ENCODE results near the gene ZBP1. TPM values are rescaled to one million over a fixed set of nuclear protein-coding genes. Genes with fewer than 3 reads are reported as not detected.

ZBP1 gene
- polyA plus RNA-seq, 10 donors, result 0.08 to 0.82 (median 0.25) TPM; not detected in 6

DNA sequence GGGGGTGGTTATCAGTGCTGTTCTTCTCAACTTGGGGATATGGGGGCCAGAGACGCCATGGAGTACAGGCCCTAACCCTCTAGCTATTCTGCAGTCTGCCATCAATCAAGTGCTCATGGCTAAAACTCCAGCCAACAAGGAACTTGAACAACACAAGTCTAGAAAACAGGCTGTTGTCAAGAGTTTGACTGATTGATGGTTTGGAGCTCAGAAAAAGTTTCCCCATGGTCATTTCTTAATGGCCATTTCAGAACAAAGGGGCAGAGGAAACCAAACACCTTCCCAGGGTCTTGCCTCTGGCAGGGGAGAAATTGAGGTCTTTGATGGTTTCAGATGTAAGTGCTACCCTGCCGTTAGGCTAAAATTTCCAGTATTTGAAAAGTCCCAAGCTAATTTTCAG, 44.2 kb downstream of the ZBP1 start:
- DNase-seq, result no peak

DNA sequence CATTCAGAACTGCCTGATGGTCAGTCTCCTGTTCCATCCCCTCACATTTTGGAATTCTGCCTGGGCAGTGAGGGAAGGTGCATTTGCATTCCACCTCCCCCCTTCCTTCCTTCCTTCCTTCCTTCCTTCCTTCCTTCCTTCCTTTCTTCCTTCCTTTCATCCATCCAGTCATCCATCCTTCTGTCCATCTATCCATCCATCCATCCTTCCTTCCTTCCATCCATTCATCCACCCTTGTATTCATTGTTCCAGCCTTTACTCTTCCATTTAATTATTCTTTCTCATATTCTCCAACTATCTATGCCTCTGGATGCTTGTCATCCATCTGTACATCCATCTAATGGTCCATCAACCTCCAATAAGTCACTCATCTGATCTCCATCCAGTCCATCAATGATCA, 45.3 kb downstream of the ZBP1 start:
- DNase-seq, result no peak

DNA sequence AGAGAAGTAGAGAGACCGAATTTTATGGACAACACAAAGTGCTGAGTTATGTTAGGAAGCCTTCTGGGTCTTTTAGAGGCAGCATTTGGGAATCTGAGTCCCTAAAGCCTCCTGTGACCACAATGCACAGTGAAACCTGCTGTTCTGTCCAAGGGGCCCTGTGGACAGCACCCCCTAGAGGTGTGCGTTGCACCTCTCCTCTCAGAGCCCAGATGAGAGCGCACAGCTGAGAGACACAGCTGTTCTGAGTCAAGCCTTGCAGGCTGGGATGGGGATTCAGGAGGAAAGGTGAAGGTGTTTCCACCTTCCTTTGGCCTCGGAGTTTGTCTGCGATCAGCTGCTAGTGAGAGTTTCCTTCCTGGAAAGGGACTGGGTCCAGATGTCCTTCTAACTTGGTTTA, 46.3 kb downstream of the ZBP1 start:
- DNase-seq, result no peak

DNA sequence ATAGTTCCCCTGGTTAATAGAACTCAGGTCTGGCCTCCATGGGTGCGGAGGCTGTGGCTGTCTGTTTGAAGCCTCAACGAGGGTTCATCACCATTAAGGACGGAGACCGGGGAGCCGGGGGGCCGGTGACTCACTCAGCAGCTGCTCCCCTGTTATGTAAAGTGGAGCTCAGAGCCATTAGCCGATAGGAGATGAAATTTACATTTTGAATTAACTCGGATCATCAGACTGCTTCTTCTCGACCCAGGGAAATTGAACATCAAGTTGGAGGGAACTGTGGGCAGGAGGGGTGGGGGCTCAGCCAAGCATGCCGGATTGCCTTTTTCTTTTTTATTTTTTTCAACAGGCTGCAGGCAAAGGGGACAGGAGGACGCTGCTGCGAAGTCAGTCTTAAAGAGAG, 47.0 kb downstream of the ZBP1 start:
- no peak for DNase-seq

DNA sequence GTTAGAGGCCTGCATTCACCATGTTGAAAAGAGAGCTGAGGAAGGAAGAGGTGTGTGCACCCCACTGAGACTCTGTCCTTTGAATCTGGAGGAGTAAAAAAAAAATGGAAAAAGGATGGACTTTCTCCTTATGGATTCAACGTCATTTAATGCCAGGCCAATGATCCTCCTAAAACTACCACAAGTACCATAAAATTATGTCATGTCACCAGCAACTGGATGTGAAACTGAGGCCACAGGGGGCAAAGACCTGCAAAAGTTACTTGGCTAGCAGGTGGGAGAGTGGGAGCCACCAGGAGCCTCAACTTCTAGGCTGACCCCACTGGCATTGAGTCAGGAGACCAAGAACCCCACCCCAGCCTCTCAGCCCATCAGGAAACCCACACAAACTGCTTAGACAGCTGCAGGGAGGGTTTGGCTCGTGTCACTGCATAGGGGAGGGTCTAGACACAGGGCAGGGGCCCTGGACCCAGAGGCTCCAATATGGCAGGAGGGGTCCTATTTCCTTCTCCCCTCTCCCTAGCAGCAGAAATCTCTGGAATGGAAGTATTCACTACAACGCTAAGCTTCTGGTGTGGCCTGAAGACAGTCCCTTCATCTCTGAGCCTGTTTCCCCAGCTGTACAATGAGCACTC, 48.3 kb downstream of the ZBP1 start:
- DNase-seq, result no peak

DNA sequence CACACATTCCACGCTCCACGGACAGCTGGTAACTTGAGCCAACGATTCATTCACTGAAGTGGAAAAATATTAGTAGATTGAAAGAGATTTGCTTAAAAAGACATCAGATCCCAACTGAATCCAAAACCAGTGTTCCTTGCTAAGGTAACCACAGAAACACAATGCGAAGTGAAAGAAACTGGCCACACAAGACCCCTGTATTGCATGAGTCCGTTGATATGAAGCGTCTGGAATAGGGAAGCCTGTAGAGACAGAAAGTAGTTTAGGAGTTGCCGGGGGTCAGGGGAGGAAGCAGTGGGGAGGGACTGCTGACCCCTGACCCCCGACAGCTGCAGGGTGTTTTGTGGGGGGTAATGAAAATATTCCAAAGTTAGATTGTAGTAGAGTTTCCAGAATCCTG, 49.3 kb downstream of the ZBP1 start:
- no peak for DNase-seq

DNA sequence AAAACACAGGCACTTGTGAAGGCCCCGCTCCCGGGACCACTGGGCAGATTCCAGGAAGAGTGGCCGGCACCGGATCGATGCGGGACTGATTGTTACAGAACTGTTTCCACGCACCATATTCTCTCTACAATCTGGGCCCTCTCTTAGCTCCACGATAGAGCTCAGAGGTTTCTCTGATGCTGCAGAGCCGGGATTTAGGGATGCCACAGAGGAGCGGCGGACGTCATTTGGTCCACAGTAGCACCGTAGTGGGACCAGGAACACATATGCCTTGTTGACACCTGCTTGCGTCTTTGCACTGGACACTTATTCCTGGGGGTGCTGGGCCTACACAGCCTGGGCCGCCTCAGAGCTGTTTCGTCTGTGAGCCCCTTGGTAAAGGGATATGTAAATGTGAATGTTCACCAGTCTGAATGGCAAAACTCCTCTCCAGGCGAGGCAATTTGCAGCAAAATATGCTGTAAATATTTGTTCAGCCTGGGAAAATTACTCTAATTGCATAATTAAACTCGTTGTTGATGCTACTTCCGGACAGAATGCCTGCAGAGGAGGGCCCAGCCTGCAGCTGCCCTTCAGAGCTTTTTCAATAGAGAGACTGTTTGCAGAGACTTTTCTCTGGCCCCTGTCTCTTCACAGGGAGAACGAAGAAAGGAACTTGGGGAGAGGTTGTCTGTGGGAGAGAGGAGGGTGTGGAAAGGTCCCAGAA, 49.9 kb downstream of the ZBP1 start:
- no peak for DNase-seq

DNA sequence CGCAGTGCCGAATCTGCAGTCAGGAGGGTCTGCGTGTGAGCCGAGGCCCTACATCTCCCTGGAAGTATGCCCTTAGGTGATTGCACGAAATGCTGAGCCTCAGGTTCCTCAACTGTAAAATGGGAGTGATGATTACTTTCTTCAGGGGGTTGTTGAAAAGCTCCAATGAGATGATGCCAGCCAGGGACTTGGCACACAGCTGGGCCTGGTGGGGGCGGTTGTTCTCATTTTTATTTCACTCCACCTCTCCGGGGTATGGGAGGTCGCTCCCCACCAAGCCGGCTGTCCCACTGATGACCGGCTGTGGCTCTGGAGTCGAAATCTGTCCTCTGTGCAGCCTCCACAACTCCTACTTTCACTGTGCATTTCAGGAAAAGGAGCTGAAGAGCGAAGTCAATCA, 51.3 kb downstream of the ZBP1 start:
- DNase-seq, result no peak

DNA sequence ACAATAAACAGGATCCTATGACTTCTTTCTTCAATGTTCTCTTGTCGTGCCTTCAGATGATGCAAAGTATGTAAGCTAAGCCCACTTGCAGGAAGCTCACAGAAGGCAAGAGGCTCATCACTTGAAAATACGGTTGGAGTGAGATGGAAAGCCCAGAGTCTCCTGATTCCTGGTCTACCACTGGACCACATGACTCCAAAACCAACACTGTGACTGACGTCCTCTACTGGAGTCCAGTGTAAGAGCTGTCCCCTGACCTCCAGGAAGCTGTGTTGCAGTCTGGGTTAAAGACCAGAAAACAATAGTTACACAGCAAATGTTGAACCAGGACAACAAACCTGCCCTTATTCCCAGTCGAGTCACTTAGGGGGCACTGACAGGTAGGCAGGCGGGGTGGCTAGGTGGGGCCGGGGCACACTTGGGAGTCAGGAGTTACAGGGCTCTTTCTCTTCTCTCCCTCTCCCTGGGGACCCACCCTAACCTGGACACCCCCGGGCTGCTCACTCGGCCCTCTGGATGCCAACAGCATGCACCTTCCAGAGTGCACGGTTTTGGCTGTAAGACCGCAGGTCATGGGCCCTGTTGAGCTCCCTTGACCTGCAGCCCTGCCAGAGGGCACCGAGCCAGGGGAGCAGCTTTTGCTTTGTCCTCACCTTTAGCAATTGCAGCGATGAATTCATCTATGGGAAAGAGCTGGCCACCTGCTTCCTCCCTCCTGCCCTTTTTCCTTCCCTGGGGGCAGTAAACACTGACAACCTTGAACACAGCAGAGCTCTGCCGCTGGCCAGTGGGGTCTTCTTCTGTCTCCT, 51.9 kb downstream of the ZBP1 start:
- no peak for DNase-seq

DNA sequence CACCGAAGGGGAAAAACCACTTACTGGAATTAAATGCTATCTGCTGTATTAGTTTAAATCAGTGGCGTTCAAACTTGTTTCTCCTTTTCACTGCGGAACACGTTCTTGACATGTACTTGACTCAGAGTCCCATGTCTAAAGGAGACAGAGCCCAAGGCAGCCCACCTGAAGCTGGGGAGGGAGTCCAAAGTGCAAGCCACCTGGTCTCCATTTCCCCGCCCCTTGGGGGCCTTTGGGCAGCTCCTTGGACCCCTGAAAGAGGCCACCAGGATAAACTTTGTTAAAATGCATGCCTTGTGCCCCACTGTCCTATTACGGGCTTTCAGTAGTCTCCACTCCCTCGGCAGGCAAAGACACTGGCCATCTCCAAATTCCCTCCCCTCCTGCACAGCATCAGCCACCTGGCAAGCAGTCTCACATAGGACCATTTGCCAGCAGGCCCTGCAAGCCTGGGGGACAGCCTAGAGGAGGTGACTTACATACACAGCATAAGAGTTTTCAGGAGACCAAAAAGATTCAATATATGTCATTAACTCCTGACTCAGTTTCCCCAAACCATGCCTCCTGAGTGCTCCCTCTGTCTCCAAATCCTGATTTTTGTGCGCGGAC, 52.7 kb downstream of the ZBP1 start:
- no peak for DNase-seq

DNA sequence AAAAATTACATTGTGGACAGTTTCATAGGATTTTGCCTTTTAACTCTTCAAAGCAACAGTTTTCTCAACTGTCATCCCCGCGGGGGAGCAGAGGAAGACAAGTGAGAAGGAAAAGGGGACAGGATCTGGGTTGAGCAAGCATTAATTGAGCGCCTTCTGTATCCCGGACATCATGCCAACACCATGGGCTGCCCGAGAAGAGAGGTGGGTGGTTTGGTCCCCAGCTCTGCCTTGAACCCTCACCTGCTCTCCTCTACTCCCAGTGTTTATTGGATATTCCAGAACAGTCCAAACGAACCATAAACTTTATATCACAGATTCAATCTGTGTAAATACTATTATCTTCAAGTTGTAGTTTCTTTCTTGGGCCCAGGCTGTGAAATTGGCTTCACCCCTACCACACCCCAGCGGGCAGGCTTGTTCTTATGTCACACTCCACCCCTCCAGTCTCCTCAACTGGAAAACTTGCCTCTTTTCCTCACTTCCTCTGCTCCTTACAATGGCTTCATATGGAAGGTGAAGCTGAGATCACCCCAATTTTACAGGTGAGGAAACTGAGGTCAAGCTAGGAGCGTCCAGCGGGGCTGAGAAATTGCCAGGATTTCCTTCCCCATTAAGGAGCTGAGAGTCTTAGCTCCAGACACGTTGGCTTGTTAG, 53.3 kb downstream of the ZBP1 start:
- no peak for DNase-seq

DNA sequence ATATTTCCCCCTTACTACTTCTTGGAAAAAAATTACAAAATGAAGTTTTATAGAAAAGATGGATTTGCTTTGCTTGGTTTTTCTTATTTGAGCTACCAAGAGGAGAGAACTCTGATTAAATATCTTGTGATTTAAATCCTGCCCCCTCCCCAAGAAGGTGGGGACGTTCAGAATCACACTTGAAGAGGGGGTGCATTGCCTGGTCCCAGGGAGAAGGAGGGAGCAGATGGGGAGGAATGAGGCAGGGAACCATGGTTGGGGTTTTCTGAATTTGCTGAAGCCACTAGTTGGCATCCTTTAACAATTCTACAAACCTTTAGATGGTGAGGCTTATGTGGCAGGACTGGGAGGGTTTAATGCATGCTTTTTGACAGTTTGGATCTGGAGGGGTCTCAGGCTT, 53.8 kb downstream of the ZBP1 start:
- DNase-seq, result no peak

DNA sequence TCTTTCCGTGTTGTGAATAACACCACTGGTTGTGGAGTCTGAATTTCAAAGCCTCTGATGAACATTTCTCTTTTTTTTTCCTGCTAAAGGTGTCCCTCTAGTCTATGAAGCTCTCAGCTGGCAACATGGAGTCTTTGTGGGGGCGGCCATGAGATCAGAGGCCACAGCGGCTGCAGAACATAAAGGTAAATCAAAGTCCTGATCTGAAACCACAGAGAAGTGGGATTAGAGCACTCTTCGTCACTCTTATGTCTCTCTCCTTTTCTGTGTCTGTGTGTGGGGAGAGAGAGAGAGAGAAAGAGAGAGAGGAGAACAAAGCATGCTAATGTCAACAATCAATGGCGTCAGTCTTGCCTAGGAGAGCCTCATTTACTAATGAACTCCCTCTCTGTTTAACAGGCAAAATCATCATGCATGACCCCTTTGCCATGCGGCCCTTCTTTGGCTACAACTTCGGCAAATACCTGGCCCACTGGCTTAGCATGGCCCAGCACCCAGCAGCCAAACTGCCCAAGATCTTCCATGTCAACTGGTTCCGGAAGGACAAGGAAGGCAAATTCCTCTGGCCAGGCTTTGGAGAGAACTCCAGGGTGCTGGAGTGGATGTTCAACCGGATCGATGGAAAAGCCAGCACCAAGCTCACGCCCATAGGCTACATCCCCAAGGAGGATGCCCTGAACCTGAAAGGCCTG, 55.1 kb downstream of the ZBP1 start:
- DNase-seq, result no peak

DNA sequence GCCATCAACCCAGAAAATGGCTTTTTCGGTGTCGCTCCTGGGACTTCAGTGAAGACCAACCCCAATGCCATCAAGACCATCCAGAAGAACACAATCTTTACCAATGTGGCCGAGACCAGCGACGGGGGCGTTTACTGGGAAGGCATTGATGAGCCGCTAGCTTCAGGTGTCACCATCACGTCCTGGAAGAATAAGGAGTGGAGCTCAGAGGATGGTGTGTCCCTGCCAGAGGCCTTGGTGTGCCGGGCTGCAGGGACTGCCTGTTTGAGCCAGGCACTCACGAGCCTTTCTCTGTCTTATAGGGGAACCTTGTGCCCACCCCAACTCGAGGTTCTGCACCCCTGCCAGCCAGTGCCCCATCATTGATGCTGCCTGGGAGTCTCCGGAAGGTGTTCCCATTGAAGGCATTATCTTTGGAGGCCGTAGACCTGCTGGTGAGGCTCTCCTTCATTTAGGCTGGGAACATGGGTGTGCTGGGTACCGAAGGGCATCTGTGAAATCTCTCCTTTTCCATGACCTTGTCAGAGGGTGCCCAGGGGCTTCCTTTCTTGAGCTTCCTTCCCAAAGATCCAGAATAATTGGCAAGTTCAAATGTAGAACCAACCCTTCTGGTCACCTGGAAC, 55.9 kb downstream of the ZBP1 start:
- no peak for DNase-seq

DNA sequence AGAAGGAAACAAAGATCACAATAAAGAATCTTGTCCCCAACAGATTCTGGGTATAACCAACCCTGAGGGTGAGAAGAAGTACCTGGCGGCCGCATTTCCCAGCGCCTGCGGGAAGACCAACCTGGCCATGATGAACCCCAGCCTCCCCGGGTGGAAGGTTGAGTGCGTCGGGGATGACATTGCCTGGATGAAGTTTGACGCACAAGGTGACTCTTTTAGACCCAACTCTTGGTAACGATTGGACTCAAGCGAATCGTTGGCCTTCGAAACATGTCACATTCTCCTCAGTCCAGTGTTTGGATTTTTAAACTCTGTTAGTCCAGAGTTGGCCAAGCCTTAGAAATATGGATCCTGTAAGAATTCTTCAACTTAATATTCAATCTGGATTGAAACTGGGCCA, 56.7 kb downstream of the ZBP1 start:
- no peak for DNase-seq

DNA sequence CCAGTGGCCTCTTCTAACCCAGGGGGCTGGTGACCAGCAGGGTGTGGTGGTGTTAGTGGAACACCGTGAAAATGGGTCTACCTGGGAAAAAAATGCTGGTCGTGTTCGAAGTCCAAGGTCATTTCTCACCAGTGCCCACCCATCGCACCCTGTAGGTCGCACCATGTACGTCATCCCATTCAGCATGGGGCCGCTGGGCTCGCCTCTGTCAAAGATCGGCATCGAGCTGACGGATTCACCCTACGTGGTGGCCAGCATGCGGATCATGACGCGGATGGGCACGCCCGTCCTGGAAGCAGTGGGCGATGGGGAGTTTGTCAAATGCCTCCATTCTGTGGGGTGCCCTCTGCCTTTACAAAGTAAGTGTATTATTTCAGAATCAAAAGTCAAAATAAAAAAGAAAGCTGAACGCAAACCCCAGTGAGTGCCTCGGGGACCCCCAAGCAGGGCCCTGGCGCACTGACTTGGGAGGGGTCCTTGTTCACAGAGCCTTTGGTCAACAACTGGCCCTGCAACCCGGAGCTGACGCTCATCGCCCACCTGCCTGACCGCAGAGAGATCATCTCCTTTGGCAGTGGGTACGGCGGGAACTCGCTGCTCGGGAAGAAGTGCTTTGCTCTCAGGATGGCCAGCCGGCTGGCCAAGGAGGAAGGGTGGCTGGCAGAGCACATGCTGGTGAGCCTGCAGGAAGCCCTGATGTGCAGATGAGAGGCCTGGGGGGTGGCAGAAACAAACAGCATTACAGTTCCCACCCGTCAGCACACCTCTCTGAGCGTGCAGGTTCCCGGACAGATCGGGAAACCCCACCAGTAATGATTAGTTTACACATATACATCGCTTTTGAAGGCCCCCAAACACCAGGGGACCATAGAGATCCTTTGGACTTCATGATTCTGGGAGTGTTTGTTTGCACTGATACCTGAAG, 57.4 kb downstream of the ZBP1 start:
- DNase-seq, result no peak

DNA sequence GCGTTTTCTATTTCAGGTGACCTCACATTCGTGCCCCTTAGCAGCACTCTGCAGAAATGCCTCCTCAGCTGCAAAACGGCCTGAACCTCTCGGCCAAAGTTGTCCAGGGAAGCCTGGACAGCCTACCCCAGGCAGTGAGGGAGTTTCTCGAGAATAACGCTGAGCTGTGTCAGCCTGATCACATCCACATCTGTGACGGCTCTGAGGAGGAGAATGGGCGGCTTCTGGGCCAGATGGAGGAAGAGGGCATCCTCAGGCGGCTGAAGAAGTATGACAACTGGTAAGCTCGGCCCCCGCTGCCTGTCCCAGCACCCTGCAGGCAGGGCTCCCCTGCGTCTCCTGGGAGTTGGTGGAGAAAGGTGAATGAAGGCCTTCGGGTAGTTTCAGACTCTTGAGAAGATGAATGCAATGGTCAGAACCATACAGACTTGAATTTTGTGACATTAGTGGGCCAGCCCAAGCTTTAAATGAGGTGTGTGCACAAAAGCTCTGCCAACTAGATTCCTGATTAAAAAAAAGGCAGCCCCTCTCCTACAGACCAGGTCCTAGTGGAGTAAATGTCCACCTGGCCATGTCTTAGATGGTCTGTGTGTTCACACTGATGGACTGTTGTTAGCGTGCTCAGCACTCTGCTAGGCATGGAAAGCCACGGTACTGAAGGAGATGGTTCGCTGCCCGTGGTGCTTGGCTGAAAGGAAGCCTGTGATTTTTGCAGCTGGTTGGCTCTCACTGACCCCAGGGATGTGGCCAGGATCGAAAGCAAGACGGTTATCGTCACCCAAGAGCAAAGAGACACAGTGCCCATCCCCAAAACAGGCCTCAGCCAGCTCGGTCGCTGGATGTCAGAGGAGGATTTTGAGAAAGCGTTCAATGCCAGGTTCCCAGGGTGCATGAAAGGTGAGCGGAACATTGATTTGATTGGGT, 58.6 kb downstream of the ZBP1 start:
- no peak for DNase-seq

DNA sequence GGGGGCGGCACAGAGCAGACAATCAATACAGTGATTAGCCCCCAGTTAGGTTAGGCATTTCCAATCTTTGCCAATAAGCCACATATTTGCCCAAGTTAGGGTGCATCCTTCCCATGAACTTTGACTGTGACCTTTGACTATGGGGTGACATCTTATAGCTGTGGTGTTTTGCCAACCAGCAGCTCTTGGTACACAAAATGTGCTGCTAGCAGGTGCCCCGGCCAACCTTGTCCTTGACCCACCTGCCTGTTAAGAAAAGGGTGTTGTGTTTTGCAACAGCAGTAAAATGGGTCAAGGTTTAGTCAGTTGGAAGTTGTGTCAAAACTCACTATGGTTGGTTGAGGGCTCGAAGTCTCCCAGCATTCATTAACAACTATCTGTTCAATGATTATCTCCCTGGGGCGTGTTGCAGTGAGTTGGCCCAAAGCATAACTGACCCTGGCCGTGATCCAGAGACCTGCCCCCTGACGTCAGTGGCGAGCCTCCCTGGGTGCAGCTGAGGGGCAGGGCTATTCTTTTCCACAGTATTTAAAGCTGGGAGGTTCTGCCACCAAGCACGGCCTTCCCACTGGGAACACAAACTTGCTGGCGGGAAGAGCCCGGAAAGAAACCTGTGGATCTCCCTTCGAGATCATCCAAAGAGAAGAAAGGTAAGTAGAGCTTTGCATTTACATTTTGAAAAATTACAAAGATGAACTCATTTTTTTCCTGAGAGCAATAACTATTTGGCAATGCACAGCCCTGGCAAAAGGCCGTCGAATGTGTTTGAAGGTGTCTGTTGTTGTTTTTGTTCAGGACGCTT, 59.5 kb downstream of the ZBP1 start, which contains the start of gene PCK1:
Gene PCK1 (plus strand): TSS at position 557 of the 802 bp plus-strand sequence. CDS start 302 bp downstream, outside the sequence.
- peak in 2 of 3 donors; percentile 47 to 66 for DNase-seq
